B cell (primary cell): ENCODE measurements around the gene RBM39. TPM values are rescaled to one million over a fixed set of nuclear protein-coding genes. Genes with fewer than 3 reads are reported as not detected.

Experiments used
- ATAC-seq: fragments of 200-7000 bp; cut with Tn5 transposase; one replicate; pipeline ENCODE4 v1.10.0; 2021; ENCODE audit warnings: low read depth, mild to moderate bottlenecking, moderate number of reproducible peaks, moderate library complexity
- CTCF ChIA-PET: fragments of 350-600 bp; sonication (Branson Sonifier 250); formaldehyde crosslinking; loops from one replicate; lab custom pipeline; 2021; ENCODE audit warnings: antibody characterized with exemption, inconsistent platforms; lab: Charles Lee
- POLR2A ChIA-PET: fragments of 350-600 bp; sonication (Branson Sonifier 250); formaldehyde crosslinking; loops from one replicate; lab custom pipeline; 2021; ENCODE audit warnings: antibody characterized with exemption; lab: Charles Lee
- DNase-seq: peaks from one replicate; pipeline ENCODE4 v3.0.0; 2013
- H2AFZ ChIP-seq: 2 replicates; pipeline ENCODE4 v1.6.1; 2012; ENCODE audit warnings: mild to moderate bottlenecking, low read depth, low read length; ENCODE audit not compliant: insufficient read depth, poor library complexity, severe bottlenecking
- H3K27ac ChIP-seq, 2 donors: 1 replicate in 1 of 2; 2 replicates in 1 of 2; pipeline ENCODE4 v1.5.1; 2012 to 2013; ENCODE audit warnings: low read length in 2 of 2, mild to moderate bottlenecking in 2 of 2, moderate library complexity in 1 of 2
- H3K27me3 ChIP-seq, 4 experiments: fragments of 200-600 bp in 1 of 4; sonication (generic) in 1 of 4; replicated peaks in 1 of 4; 1 replicate in 2 of 4; 2 replicates in 2 of 4; pipeline versions ENCODE4 v1.6.1 to v1.7.0; 2013 to 2016; ENCODE audit warnings: low read length in 3 of 4, mild to moderate bottlenecking in 2 of 4, mixed read lengths in 1 of 4, moderate library complexity in 1 of 4; ENCODE audit not compliant: insufficient read depth in 4 of 4, control insufficient read depth in 3 of 4; ENCODE audit errors: control extremely low read depth in 1 of 4
- H3K36me3 ChIP-seq, 2 experiments: replicated peaks in 1 of 2; 1 replicate in 1 of 2; 2 replicates in 1 of 2; pipeline versions ENCODE4 v1.6.1 to v1.7.1; 2013; ENCODE audit warnings: low read length in 1 of 2; ENCODE audit not compliant: insufficient read depth in 2 of 2, control insufficient read depth in 1 of 2; ENCODE audit errors: control extremely low read depth in 1 of 2, extremely low read depth in 1 of 2
- H3K4me1 ChIP-seq, 2 donors: fragments of 200-600 bp in 1 of 2; sonication (generic) in 1 of 2; 1 replicate in 1 of 2; 2 replicates in 1 of 2; pipeline versions ENCODE4 v1.5.1 to v1.6.1; 2013 to 2017; ENCODE audit warnings: low read length in 2 of 2; ENCODE audit not compliant: control insufficient read depth in 2 of 2, insufficient read depth in 2 of 2
- H3K4me2 ChIP-seq: replicated peaks from 2 replicates; pipeline ENCODE3; 2012; ENCODE audit warnings: mild to moderate bottlenecking, low read depth, low read length; ENCODE audit not compliant: poor library complexity, severe bottlenecking
- H3K4me3 ChIP-seq, 5 experiments: fragments of 200-600 bp in 1 of 5; sonication (generic) in 1 of 5; 1 replicate in 3 of 5; 2 replicates in 2 of 5; pipeline versions ENCODE4 v1.5.1 to v1.7.0; 2011 to 2016; ENCODE audit warnings: low read length in 4 of 5, mild to moderate bottlenecking in 4 of 5, low read depth in 2 of 5, control low read depth in 1 of 5, moderate library complexity in 1 of 5; ENCODE audit not compliant: insufficient read depth in 1 of 5; ENCODE audit errors: control extremely low read depth in 1 of 5, extremely low read depth in 1 of 5
- H3K79me2 ChIP-seq: fragments of 200-600 bp; sonication (generic); one replicate; pipeline ENCODE4 v1.6.0; 2016; ENCODE audit warnings: low read length; ENCODE audit not compliant: control insufficient read depth, insufficient read depth
- H3K9ac ChIP-seq: fragments of 200-600 bp; sonication (generic); 2 replicates; pipeline ENCODE4 v1.6.1; 2017; ENCODE audit warnings: mild to moderate bottlenecking, low read length, moderate library complexity
- H3K9me3 ChIP-seq, 3 donors: one replicate each; pipeline versions ENCODE4 v1.6.1 to v1.7.1; 2013; ENCODE audit warnings: low read length in 2 of 3; ENCODE audit not compliant: control insufficient read depth in 2 of 3, insufficient read depth in 1 of 3; ENCODE audit errors: control extremely low read depth in 1 of 3
- H4K20me1 ChIP-seq: 2 replicates; pipeline ENCODE4 v1.6.0; 2012; ENCODE audit warnings: mild to moderate bottlenecking, low read length; ENCODE audit not compliant: insufficient read depth, control insufficient read depth, poor library complexity, severe bottlenecking
- H3K27ac Mint-ChIP-seq: one replicate; pipeline ENCODE4 v1.8.0; 2021; ENCODE audit warnings: mixed read lengths
- H3K27me3 Mint-ChIP-seq: one replicate; pipeline ENCODE4 v1.8.0; 2021; ENCODE audit warnings: mixed read lengths
- H3K4me1 Mint-ChIP-seq: one replicate; pipeline ENCODE4 v1.8.0; 2021; ENCODE audit warnings: mixed read lengths
- H3K4me3 Mint-ChIP-seq: one replicate; pipeline ENCODE4 v1.8.0; 2021; ENCODE audit warnings: mixed read lengths
- H3K9me3 Mint-ChIP-seq: one replicate; pipeline ENCODE4 v1.8.0; 2022; ENCODE audit warnings: mixed read lengths; ENCODE audit not compliant: insufficient read depth
- EZH2 ChIP-seq: IDR thresholded peaks from 2 replicates; pipeline ENCODE4 v1.6.1; 2012; ENCODE audit warnings: borderline replicate concordance, low read depth, mild to moderate bottlenecking, moderate library complexity, low read length; ENCODE audit not compliant: insufficient read depth, poor library complexity, severe bottlenecking
- WGBS: methylation state at CpG from one replicate; pipeline ENCODE4 v1.1.5; 2013; ENCODE audit warnings: missing lambda C conversion rate; ENCODE audit not compliant: insufficient coverage; 5-methylcytosine and 5-hydroxymethylcytosine counted together
- intact Hi-C: fragments of 100-400 bp; cut with micrococcal nuclease; formaldehyde crosslinking; loops from one replicate; pipeline ENCODE4 v1.10.0; 2022
- polyA plus RNA-seq: library from polyadenylated mRNA; depleted of rRNA; stranded (reverse); fragments of >200 nt; gene quantifications from 2 replicates; pipeline ENCODE4 v1.2.3, GENCODE V29; 2012
- total RNA-seq, 2 donors: library from RNA; stranded (reverse); fragments of 120-200 nt in 1 of 2; gene quantifications; 1 replicate in 1 of 2; 2 replicates in 1 of 2; pipeline versions ENCODE4 v1.2.3 to v1.2.4, GENCODE V29; 2013 to 2022
- TF ChIP-seq, protein P1 (sequence below): fragments of 200-600 bp; IDR thresholded peaks from one replicate; pipeline ENCODE4 v1.8.0; 2022; ENCODE audit warnings: antibody characterized with exemption, mild to moderate bottlenecking

RBM39 gene
- total and polyA plus RNA-seq, 2 donors (not counting 1 experiment from before 2014, with no cell fraction given): 217 to 689 TPM

GRCh38 chr20:35738410-35739179 is 3.5 kb downstream of the RBM39 start:
- ATAC-seq (no peak), DNase-seq (no peak)
- H3K27me3 ChIP-seq: no peaks in the 10 kb centered on the region
- TF ChIP-seq EZH2: no peak
- TF ChIP-seq, protein P1, sequence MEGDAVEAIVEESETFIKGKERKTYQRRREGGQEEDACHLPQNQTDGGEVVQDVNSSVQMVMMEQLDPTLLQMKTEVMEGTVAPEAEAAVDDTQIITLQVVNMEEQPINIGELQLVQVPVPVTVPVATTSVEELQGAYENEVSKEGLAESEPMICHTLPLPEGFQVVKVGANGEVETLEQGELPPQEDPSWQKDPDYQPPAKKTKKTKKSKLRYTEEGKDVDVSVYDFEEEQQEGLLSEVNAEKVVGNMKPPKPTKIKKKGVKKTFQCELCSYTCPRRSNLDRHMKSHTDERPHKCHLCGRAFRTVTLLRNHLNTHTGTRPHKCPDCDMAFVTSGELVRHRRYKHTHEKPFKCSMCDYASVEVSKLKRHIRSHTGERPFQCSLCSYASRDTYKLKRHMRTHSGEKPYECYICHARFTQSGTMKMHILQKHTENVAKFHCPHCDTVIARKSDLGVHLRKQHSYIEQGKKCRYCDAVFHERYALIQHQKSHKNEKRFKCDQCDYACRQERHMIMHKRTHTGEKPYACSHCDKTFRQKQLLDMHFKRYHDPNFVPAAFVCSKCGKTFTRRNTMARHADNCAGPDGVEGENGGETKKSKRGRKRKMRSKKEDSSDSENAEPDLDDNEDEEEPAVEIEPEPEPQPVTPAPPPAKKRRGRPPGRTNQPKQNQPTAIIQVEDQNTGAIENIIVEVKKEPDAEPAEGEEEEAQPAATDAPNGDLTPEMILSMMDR: no peak
- ChIA-PET CTCF (interaction anchor here (1.4 to 2.6 kb wide), 4 partner anchors 25 to 146 kb away, joined by 5 to 8 read pairs (median 5); partner anchors contain the start of gene PHF20), POLR2A (interaction anchor here (0.7 kb wide), 1 partner anchor 34 kb away, joined by 8 read pairs; no protein-coding TSS in a partner anchor)
- peaks cover 74% of the 10 kb centered on the region for H4K20me1 ChIP-seq
- H3K27ac Mint-ChIP-seq: no peak overlapping the region
- peaks cover 59% of the 10 kb centered on the region for H3K4me1 Mint-ChIP-seq
- no peak overlapping the region for H3K4me3 ChIP-seq
- no CpG with 5 or more reads among the region's 4 CpGs for WGBS
- no peaks in the 10 kb centered on the region for H3K9me3 Mint-ChIP-seq
- peak overlapping the region; percentile 27 for H3K4me2 ChIP-seq
- peak overlapping the region; percentile 26 for H3K4me3 Mint-ChIP-seq
- intact Hi-C loops: no loop called here
- H3K9me3 ChIP-seq: no peaks in the 10 kb centered on the region
- H3K79me2 ChIP-seq: peaks cover 84% of the 10 kb centered on the region
- peak overlapping the region in 1 of 2 donors; percentile 16 for H3K27ac ChIP-seq
- no peak overlapping the region for H2AFZ ChIP-seq
- no peaks in the 10 kb centered on the region for H3K27me3 Mint-ChIP-seq
- peaks cover 2 to 66% of the 10 kb centered on the region in 2 experiments for H3K36me3 ChIP-seq
- H3K4me1 ChIP-seq: peaks cover 41 to 47% of the 10 kb centered on the region in 2 donors
- no peak overlapping the region for H3K9ac ChIP-seq

DNA sequence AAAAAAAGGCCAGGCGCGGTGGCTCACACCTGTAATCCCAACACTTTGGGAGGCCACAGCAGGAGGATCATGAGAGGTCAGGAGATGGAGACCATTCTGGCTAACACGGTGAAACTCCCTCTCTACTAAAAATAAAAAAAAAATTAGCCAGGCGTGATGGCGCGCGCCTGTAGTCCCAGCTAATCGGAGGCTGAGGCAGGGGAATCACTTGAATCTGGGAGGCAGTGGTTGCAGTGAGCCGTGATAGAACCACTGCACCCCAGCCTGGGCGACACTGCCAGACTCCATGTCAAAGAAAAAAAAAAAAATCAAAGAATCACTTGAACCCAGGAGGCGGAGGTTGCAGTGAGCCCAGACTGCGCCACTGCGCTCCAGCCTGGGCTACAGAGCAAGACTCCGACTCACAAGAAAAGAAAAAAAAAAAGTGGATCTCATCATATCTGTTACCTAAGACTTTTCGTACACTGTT is 4.2 kb downstream of the RBM39 start:
- Histone ChIP-seq H3K79me2 (peaks cover 91% of the 10 kb centered on the region), H3K27me3 (no peaks in the 10 kb centered on the region), H4K20me1 (peaks cover 81% of the 10 kb centered on the region), H3K9ac (no peak overlapping the region), H3K9me3 (no peaks in the 10 kb centered on the region), H2AFZ (no peak overlapping the region), H3K4me3 (no peak overlapping the region), H3K27ac (no peak overlapping the region), H3K36me3 (peaks cover 2 to 73% of the 10 kb centered on the region in 2 experiments), H3K4me1 (peaks cover 35 to 43% of the 10 kb centered on the region in 2 donors), H3K4me2 (no peak overlapping the region)
- 93% methylated on average over 10 of the region's 15 CpGs for WGBS
- CTCF ChIA-PET: interaction anchor here (2.2 to 2.6 kb wide), 2 partner anchors 30 to 34 kb away, joined by 5 to 8 read pairs; partner anchors contain the start of gene PHF20
- Mint-ChIP-seq H3K4me1 (peaks cover 54% of the 10 kb centered on the region), H3K27ac (no peak overlapping the region), H3K27me3 (no peaks in the 10 kb centered on the region), H3K9me3 (no peaks in the 10 kb centered on the region), H3K4me3 (peak overlapping the region; percentile 26)
- intact Hi-C loops: no loop called here
- POLR2A ChIA-PET: interaction anchor here (0.7 kb wide), 1 partner anchor 35 kb away, joined by 8 read pairs; no protein-coding TSS in a partner anchor
- ATAC-seq: no peak
- DNase-seq: no peak
- TF ChIP-seq, protein P1: no peak
- no peak for TF ChIP-seq EZH2
